HepG2 (cell line): ENCODE data around the gene CFAP99. TPM values are rescaled to one million over a fixed set of nuclear protein-coding genes. Genes with fewer than 3 reads are reported as not detected.

Source experiments
- ATAC-seq: fragments of 200-7000 bp; cut with Tn5 transposase; 3 replicates; pipeline ENCODE4 v1.9.1; 2020; ENCODE audit warnings: mild to moderate bottlenecking, moderate library complexity
- BruUV-seq: library from RNA; stranded (reverse); fragments of 400-500 nt; replicated peaks from 2 replicates; lab custom pipeline; 2021; lab: Mats Ljungman, UMichigan
- CTCF ChIA-PET: fragments of 300-600 bp; formaldehyde crosslinking; extraction: SDS; loops from one replicate; lab custom pipeline; 2021; ENCODE audit warnings: low total read pairs, inconsistent platforms, low intra/inter-chr PET ratio; lab: Yijun Ruan, JAX
- POLR2A ChIA-PET: fragments of 350-600 bp; sonication (Branson Sonifier 250); formaldehyde crosslinking; loops from one replicate; lab custom pipeline; 2020; ENCODE audit warnings: antibody characterized with exemption, inconsistent platforms; lab: Yijun Ruan, JAX
- DNase-seq: peaks from one replicate; pipeline ENCODE4 v3.0.0-alpha.2; 2015; ENCODE audit warnings: low spot score
- FAIRE-seq: peaks from 3 replicates; lab custom pipeline; 2011; peaks lifted over from hg19 to GRCh38; lab: Jason Lieb, UNC
- H2AFZ ChIP-seq: one replicate; pipeline ENCODE4 v1.6.1; 2011; ENCODE audit warnings: low read length, inconsistent platforms
- H3K27ac ChIP-seq: fragments of 300-600 bp; 3 replicates; pipeline ENCODE4 v1.8.0; 2011; ENCODE audit warnings: mixed run types, mild to moderate bottlenecking, mixed read lengths, low read length, inconsistent platforms; ENCODE audit not compliant: insufficient read depth; ENCODE audit errors: extremely low read length
- H3K27me3 ChIP-seq, 2 experiments: fragments of 200-600 bp in 1 of 2; 2 replicates in 1 of 2; 3 replicates in 1 of 2; pipeline versions ENCODE4 v1.6.0 to v1.8.0; 2011; ENCODE audit warnings: low read length in 2 of 2, mild to moderate bottlenecking in 2 of 2, moderate library complexity in 2 of 2, inconsistent platforms in 1 of 2; ENCODE audit not compliant: insufficient read depth in 2 of 2, control insufficient read depth in 1 of 2
- H3K36me3 ChIP-seq, 2 experiments: fragments of 200-600 bp in 1 of 2; replicated peaks in 1 of 2; 2 replicates in 1 of 2; 3 replicates in 1 of 2; pipeline versions ENCODE4 v1.5.1 to v1.8.0; 2011; ENCODE audit warnings: low read length in 2 of 2, inconsistent platforms in 1 of 2; ENCODE audit not compliant: insufficient read depth in 2 of 2, control insufficient read depth in 1 of 2
- H3K4me1 ChIP-seq: 2 replicates; pipeline ENCODE4 v1.5.1; 2012; ENCODE audit warnings: low read length, inconsistent platforms; ENCODE audit not compliant: insufficient read depth
- H3K4me2 ChIP-seq: 2 replicates; pipeline ENCODE4 v1.6.0; 2011; ENCODE audit warnings: low read depth, low read length, inconsistent platforms
- H3K4me3 ChIP-seq, 3 experiments: fragments of 200-600 bp in 1 of 3; sonication (generic), shearing (Covaris generic) in 1 of 3; replicated peaks in 1 of 3; 2 replicates each; pipeline ENCODE4 v1.5.1; 2011 to 2016; ENCODE audit warnings: low read length in 3 of 3, inconsistent platforms in 2 of 3, low read depth in 2 of 3, mild to moderate bottlenecking in 2 of 3, control low read depth in 1 of 3, mixed read lengths in 1 of 3; ENCODE audit not compliant: insufficient read depth in 1 of 3
- H3K79me2 ChIP-seq: one replicate; pipeline ENCODE4 v1.6.1; 2011; ENCODE audit warnings: low read length, inconsistent platforms; ENCODE audit not compliant: insufficient read depth
- H3K9ac ChIP-seq: 2 replicates; pipeline ENCODE4 v1.6.0; 2011; ENCODE audit warnings: mild to moderate bottlenecking, low read depth, low read length, inconsistent platforms; ENCODE audit not compliant: insufficient read depth
- H3K9me3 ChIP-seq: 2 replicates; pipeline ENCODE4 v1.5.1; 2012; ENCODE audit warnings: mild to moderate bottlenecking, low read length
- H4K20me1 ChIP-seq: 2 replicates; pipeline ENCODE4 v1.6.0; 2011; ENCODE audit warnings: inconsistent platforms, mild to moderate bottlenecking, low read length, moderate library complexity; ENCODE audit not compliant: insufficient read depth
- CREB1 ChIP-seq, 2 experiments: fragments of 450-650 bp in 1 of 2; IDR thresholded peaks; 2 replicates each; pipeline ENCODE4 v1.6.1; 2016 to 2017; ENCODE audit warnings: control low read depth in 1 of 2, mild to moderate bottlenecking in 1 of 2, missing compliant biosample characterization in 1 of 2, missing genetic modification characterization in 1 of 2
- CTCF ChIP-seq: sonication (generic); formaldehyde crosslinking; IDR thresholded peaks from 2 replicates; pipeline ENCODE4 v1.5.0; 2020; ENCODE audit warnings: mild to moderate bottlenecking, missing genetic modification reagents, moderate library complexity
- ELF3 ChIP-seq: IDR thresholded peaks from 2 replicates; pipeline ENCODE4 v1.6.1; 2016; ENCODE audit warnings: missing genetic modification reagents, missing compliant biosample characterization
- STAG1 ChIP-seq: sonication (generic); formaldehyde crosslinking; IDR thresholded peaks from 2 replicates; pipeline ENCODE4 v1.4.0; 2020; ENCODE audit warnings: missing genetic modification reagents
- ZNF407 ChIP-seq: sonication (generic); formaldehyde crosslinking; IDR thresholded peaks from one replicate; pipeline ENCODE4 v1.5.1; 2020; ENCODE audit warnings: mild to moderate bottlenecking, missing genetic modification reagents; ENCODE audit errors: not compliant biosample characterization
- WGBS: methylation state at CpG from one replicate; pipeline ENCODE4 v1.1.6; 2017; ENCODE audit warnings: low lambda C conversion rate; 5-methylcytosine and 5-hydroxymethylcytosine counted together
- in situ Hi-C: cut with HindIII; loops from 2 replicates; pipeline ENCODE4 v1.10.0; 2017; ENCODE audit warnings: low pct_unique_long_range_greater_than_20kb; ENCODE audit not compliant: extremely low pct_ligation_motif_present
- intact Hi-C: fragments of 100-400 bp; cut with micrococcal nuclease; formaldehyde crosslinking; loops from one replicate; pipeline ENCODE4 v1.10.0; 2022; ENCODE audit not compliant: unreplicated experiment
- polyA plus RNA-seq, 8 experiments: library from polyadenylated mRNA; depleted of rRNA in 3 of 8; stranded (reverse) in 7 of 8; unstranded in 1 of 8; fragments of >200 nt; fragmentation: Illumina TruSeq in 4 of 8; extraction: Trizol in 4 of 8; gene quantifications; 2 replicates each; pipeline versions ENCODE4 v1.2.1 to v1.2.3, GENCODE V29; 2011 to 2016; ENCODE audit warnings: low read depth in 4 of 8, missing spikeins in 1 of 8, mixed read lengths in 1 of 8; ENCODE audit not compliant: insufficient read depth in 1 of 8
- total RNA-seq, 5 experiments: library from RNA; depleted of rRNA; stranded (reverse); fragments of >200 nt; fragmentation: Illumina TruSeq; extraction: Trizol; gene quantifications; 2 replicates each; pipeline ENCODE4 v1.2.3, GENCODE V29; 2016; ENCODE audit warnings: low read depth in 1 of 5

CFAP99 gene
- total and polyA plus RNA-seq, 2 of the 13 experiments (the other 11 are each of a cell fraction or from before 2014, with no cell fraction given), result not detected

- no peaks in the 10 kb centered on the region for H3K36me3 ChIP-seq
- ATAC-seq (peak; percentile 58), FAIRE-seq (peak; percentile 37)
- in situ Hi-C loops, result no loop called here
- H3K79me2 ChIP-seq, result no peaks in the 10 kb centered on the region
- H3K9me3 ChIP-seq, result no peaks in the 10 kb centered on the region
- H3K27me3 ChIP-seq, result peaks cover 9 to 53% of the 10 kb centered on the region in 2 experiments; a peak in 4 of 5 replicates
- BruUV-seq, result no TSS peak
- peaks cover 24% of the 10 kb centered on the region for H3K4me1 ChIP-seq
- 29% methylated on average over 10 of the region's 10 CpGs for WGBS
- H3K27ac ChIP-seq, result no peak overlapping the region
- intact Hi-C loops, result no loop called here
- no peak overlapping the region for H3K9ac ChIP-seq
- no peak overlapping the region for H3K4me3 ChIP-seq
- TF ChIP-seq STAG1 (CRISPR knock-in tag) (peak; percentile 40; the same call in 1 of the 2 replicates), CTCF (peak; percentile 49), CREB1 (IDR thresholded peaks at IDR 0.05) (no peak), CREB1 (CRISPR knock-in tag; IDR thresholded peaks at IDR 0.05) (no peak)
- TF ChIP-seq, all 625 proteins: peak for 2
- ChIA-PET POLR2A (no interaction called here), CTCF (no interaction called here)
- H3K4me2 ChIP-seq, result no peak overlapping the region
- no peak for DNase-seq
- H2AFZ ChIP-seq, result no peak overlapping the region
- no peaks in the 10 kb centered on the region for H4K20me1 ChIP-seq
These were observed 17.5 kb downstream of the CFAP99 start for GRCh38 chr4:2436301-2436700.

DNA sequence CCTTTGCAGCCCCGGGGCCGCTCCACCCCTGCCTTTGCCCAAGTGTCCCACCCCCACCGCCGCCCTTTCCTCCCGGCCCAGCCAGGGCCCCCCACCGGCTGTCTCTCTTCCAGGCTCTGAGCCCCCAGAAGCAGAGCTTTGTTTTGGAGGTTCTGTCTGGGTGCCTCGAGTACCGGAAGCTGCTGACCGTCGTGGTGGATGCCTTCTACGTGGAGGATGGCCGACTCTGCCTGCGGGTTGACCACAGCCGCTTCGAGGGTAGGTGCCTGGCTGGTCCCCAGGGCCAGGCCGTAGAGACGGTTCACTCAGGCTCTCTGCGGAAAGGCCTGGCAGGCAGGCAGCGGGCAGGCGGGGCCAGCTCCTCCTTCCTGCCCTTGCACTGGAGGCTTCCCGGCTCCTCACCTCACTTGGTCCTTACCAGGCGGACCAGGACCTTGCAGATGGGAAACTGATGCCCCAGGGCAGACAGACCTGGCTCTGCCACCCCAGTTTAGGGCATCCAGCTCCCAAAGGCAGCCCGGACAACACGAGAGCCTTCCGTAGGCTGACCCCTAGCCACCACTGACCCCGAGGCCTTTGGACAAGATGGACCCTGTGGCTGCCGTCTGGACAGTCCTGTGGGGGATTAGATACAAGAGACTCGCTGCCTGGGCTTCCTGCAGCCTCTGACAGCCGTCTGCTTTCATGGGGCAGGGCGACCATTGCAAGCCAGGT is 18.2 kb downstream of the CFAP99 start:
- Histone ChIP-seq H3K27me3 (peaks cover 9 to 52% of the 10 kb centered on the region in 2 experiments; a peak in 4 of 5 replicates), H3K79me2 (no peaks in the 10 kb centered on the region), H3K9me3 (no peaks in the 10 kb centered on the region), H3K4me2 (peak overlapping the region; percentile 44), H2AFZ (no peak overlapping the region), H3K4me1 (peaks cover 30% of the 10 kb centered on the region), H3K27ac (no peak overlapping the region), H3K9ac (no peak overlapping the region), H3K36me3 (no peaks in the 10 kb centered on the region), H4K20me1 (no peaks in the 10 kb centered on the region), H3K4me3 (peak overlapping the region in 1 of 3 experiments; percentile 50; a peak in 2 of 6 replicates)
- ChIA-PET CTCF (no interaction called here), POLR2A (no interaction called here)
- FAIRE-seq, result no peak
- in situ Hi-C loops (no loop called here), intact Hi-C loops (no loop called here)
- WGBS, result 38% methylated on average over 14 of the region's 30 CpGs
- ATAC-seq, result peak; percentile 28; the same call in 2 of the 3 replicates
- no TSS peak for BruUV-seq
- DNase-seq, result no peak
- no peak for TF ChIP-seq ZNF407 (CRISPR knock-in tag)
- no peak for TF ChIP-seq ELF3 (CRISPR knock-in tag)
